ENCODE measurements around the gene OLIG2. TPM values are rescaled to one million over a fixed set of nuclear protein-coding genes. Genes with fewer than 3 reads are reported as not detected.

The OLIG2 gene
- polyA plus RNA-seq, 1 of the 3 experiments (the other 2 are of a cell fraction) = not detected

GRCh38 chr21:32990666-32991065 is 35.1 kb upstream of the OLIG2 start:
- WGBS (ENCODE audit: low lambda C conversion rate) = 2% methylated on average over 6 of the region's 6 CpGs
- Histone ChIP-seq H3K79me2 (ENCODE audit: insufficient read depth) (no peaks in the 10 kb centered on the region), H3K4me1 (ENCODE audit: control insufficient read depth in 1 of 2, insufficient read depth in 2 of 2, low read depth in 1 of 2, low read length in 1 of 2) (no peaks in the 10 kb centered on the region), H3K9me3 (no peaks in the 10 kb centered on the region), H4K20me1 (ENCODE audit: insufficient read depth) (no peaks in the 10 kb centered on the region), H3F3A (replicated peaks; ENCODE audit: insufficient read depth) (no peaks in the 10 kb centered on the region), H3K4me2 (no peak overlapping the region), H2AFZ (ENCODE audit: low read depth) (no peak overlapping the region), H3K9ac (no peak overlapping the region), H3K4me3 (ENCODE audit: low read depth in 2 of 2, low read length in 1 of 2) (no peak overlapping the region), H3K36me3 (replicated peaks in 1 of 2; ENCODE audit: control insufficient read depth in 1 of 2, insufficient read depth in 2 of 2, low read length in 1 of 2) (no peaks in the 10 kb centered on the region), H3K9me2 (no peaks in the 10 kb centered on the region), H3K27ac (ENCODE audit: low read depth in 2 of 2, low read length in 1 of 2) (no peak overlapping the region), H3K27me3 (ENCODE audit: insufficient read depth) (peaks cover 53% of the 10 kb centered on the region)
- DNase-seq = no peak
- CTCF ChIA-PET = interaction anchor here (0.7 to 2.8 kb wide), 2 partner anchors 149 to 207 kb away, joined by 3 to 10 read pairs; no protein-coding TSS in a partner anchor
- POLR2A ChIA-PET = no interaction called here
- TF ChIP-seq TCF12 (IDR thresholded peaks at IDR 0.05) (no peak), ZBTB33 (IDR thresholded peaks at IDR 0.05; ENCODE audit: borderline replicate concordance, low read depth) (no peak), FOXM1 (IDR thresholded peaks at IDR 0.05; ENCODE audit: low read depth) (no peak), RFX5 (IDR thresholded peaks at IDR 0.05; ENCODE audit: low read length) (no peak), PBX3 (IDR thresholded peaks at IDR 0.05) (no peak), SMC3 (IDR thresholded peaks at IDR 0.05; ENCODE audit: low read depth, low read length) (no peak), REST (IDR thresholded peaks at IDR 0.05; ENCODE audit: low read depth, low read length) (no peak), NRF1 (IDR thresholded peaks at IDR 0.05; ENCODE audit: low read depth, low read length) (no peak), MAX (IDR thresholded peaks at IDR 0.05; ENCODE audit: low read depth) (no peak), MEF2A (IDR thresholded peaks at IDR 0.05; ENCODE audit: borderline replicate concordance, low read depth) (no peak), GATA2 (CRISPR knock-in tag; IDR thresholded peaks at IDR 0.05) (no peak), IRF3 (IDR thresholded peaks at IDR 0.05; ENCODE audit: low read depth, low read length) (no peak)

Data from SK-N-SH (cell line).